ENCODE results near the gene LRRC8D. TPM values are rescaled to one million over a fixed set of nuclear protein-coding genes. Genes with fewer than 3 reads are reported as not detected.
"Not testable (repeated sequence)": the region's sequence is repeated elsewhere in the genome, so short reads cannot be mapped to it uniquely, and the experiment has no call there.

The LRRC8D gene
- total and polyA plus RNA-seq, 9 donors = 5.0 to 14.1 (median 8.8) TPM

- TF ChIP-seq CTCF (IDR thresholded peaks at IDR 0.05) (no peak), EP300 (IDR thresholded peaks at IDR 0.05) (no peak), POLR2A (IDR thresholded peaks at IDR 0.05) (no peak)
- DNase-seq = no peak
- Histone ChIP-seq H3K27me3 (no peaks in the 10 kb centered on the region), H3K4me3 (no peak overlapping the region), H3K4me1 (ENCODE audit: insufficient read depth) (no peaks in the 10 kb centered on the region), H3K9me3 (no peaks in the 10 kb centered on the region), H3K27ac (no peak overlapping the region), H3K36me3 (no peaks in the 10 kb centered on the region)
- 67 to 82% (median 69%) methylated on average over 2 of the region's 2 CpGs for WGBS, 3 donors
- intact Hi-C loops (cut with DNase I) = no loop called here
These were observed 30.2 kb upstream of the LRRC8D start for GRCh38 chr1:89790592-89790991.

- Histone ChIP-seq H3K27ac (no peak overlapping the region), H3K27me3 (no peaks in the 10 kb centered on the region), H3K36me3 (no peaks in the 10 kb centered on the region), H3K9me3 (no peaks in the 10 kb centered on the region), H3K4me1 (ENCODE audit: insufficient read depth) (no peaks in the 10 kb centered on the region), H3K4me3 (no peak overlapping the region)
- intact Hi-C loops (cut with DNase I) = no loop called here
- DNase-seq = no peak
- TF ChIP-seq CTCF (IDR thresholded peaks at IDR 0.05) = no peak
- no peak for TF ChIP-seq EP300 (IDR thresholded peaks at IDR 0.05)
- TF ChIP-seq POLR2A (IDR thresholded peaks at IDR 0.05) = no peak
- 60 to 69% (median 62%) methylated on average over 3 of the region's 3 CpGs for WGBS, 3 donors
These were observed 29.6 kb upstream of the LRRC8D start for GRCh38 chr1:89791064-89791726.

- intact Hi-C loops (cut with DNase I) = no loop called here
- Histone ChIP-seq H3K4me1 (ENCODE audit: insufficient read depth) (no peaks in the 10 kb centered on the region), H3K27me3 (no peaks in the 10 kb centered on the region), H3K27ac (no peak overlapping the region), H3K9me3 (no peaks in the 10 kb centered on the region), H3K36me3 (no peaks in the 10 kb centered on the region), H3K4me3 (no peak overlapping the region)
- TF ChIP-seq EP300 (IDR thresholded peaks at IDR 0.05) (no peak), CTCF (IDR thresholded peaks at IDR 0.05) (no peak), POLR2A (IDR thresholded peaks at IDR 0.05) (no peak)
- DNase-seq = no peak
- WGBS, 3 donors = 36 to 51% (median 44%) methylated on average over 5 of the region's 5 CpGs
These were observed 26.4 kb upstream of the LRRC8D start for GRCh38 chr1:89794406-89794805.

GRCh38 chr1:89795571-89795970 lies 25.3 kb upstream of the LRRC8D start:
- H3K9me3 ChIP-seq; intact Hi-C loops (cut with DNase I); H3K27ac ChIP-seq; DNase-seq; H3K4me3 ChIP-seq; H3K4me1 ChIP-seq (ENCODE audit: insufficient read depth); H3K36me3 ChIP-seq; H3K27me3 ChIP-seq: not testable (repeated sequence)
- 77 to 88% (median 81%) methylated on average over 4 of the region's 4 CpGs for WGBS, 3 donors

GRCh38 chr1:89797876-89798275 lies 23.0 kb upstream of the LRRC8D start:
- H3K27me3 ChIP-seq; H3K27ac ChIP-seq; H3K36me3 ChIP-seq; intact Hi-C loops (cut with DNase I); H3K9me3 ChIP-seq; H3K4me1 ChIP-seq (ENCODE audit: insufficient read depth); H3K4me3 ChIP-seq; DNase-seq: not testable (repeated sequence)
- 93 to 96% (median 94%) methylated on average over 14 to 29 of the region's 32 CpGs for WGBS, 3 donors

Data from ovary (tissue), 9 donors.